SKM-1 treated with dmso at 0.1 percent for 144 hours (cell line): Measurements from ENCODE around the gene ITIH4.

Source experiments
- DNase-seq: peaks from one replicate; lab custom pipeline; 2025; ENCODE audit not compliant: unreplicated experiment; lab: John Stamatoyannopoulos, UW

ITIH4 gene

DNA sequence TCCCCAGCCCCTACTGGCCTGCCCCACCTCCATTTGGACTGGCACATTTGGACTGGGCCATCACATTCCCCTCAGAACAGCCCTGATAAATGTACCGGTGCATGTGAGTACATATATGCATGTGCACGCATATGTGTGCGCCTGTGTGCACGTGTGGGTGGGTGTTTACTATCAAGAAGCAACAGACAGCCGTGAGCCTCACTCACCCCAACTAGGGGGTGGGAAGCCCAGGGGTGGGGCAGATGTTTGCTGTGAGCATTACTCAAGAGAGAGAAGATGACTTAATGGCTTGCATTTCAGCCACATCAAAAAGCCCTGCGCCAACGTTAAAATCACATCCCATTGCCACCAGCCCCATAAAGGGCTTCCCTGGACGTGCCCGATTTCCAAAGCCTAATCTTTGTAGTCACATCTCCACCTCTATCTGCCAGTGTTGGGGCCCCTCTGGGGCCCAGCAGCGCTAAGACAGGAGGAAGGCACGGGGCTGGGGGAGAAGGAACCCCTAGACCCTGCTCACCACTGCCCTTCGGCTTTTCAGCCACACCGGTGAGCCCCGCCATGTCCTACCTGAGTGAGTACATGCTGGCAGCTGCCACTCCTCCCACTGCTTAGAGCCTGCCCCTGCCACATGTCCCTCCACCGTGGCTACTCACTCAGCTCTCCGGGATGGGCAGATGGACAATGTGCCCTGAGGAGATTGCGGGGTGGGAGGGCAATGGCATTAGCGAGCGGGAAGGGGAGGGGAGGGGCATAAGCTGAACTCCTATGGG, 25.0 kb downstream of the ITIH4 start:
- no peak for DNase-seq

DNA sequence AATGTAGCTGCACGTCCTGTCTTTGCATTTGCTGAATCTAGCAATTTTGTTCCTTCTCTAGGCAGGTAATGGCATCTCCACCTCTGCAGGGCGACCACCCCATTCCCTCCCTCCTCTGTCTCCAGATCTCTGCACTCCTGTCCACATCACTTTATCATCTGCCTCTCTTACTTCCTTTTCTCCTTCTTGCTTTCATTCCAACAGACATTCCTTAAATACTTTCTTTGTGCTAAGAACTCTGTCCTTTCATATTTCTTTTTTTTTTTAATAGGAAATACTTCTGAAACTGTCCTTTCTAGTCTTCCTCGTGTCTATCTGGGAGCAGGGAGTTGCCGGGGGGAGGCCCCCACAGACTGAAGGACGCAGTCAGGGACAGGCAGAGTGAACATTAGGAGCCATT, 28.6 kb downstream of the ITIH4 start:
- no peak for DNase-seq

DNA sequence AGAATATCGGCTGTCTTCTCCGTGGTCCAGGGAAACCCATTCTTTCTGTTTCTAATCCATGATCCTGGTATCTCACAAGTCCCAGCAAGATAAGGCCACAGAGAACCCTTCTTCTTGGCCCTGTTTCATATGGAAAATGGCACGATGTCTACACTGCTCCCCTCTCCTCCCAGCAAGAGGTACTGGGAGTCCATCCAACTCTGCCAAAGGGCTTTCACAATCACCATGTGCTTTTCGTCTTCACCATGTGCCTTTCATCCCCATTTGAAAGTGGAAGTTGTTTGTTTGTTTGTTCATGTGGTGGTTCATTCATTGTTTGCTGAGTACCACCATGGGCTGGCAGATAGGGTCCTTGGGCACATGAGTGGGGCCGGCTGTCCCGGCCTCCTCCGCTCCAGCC, 30.4 kb downstream of the ITIH4 start:
- no peak for DNase-seq

DNA sequence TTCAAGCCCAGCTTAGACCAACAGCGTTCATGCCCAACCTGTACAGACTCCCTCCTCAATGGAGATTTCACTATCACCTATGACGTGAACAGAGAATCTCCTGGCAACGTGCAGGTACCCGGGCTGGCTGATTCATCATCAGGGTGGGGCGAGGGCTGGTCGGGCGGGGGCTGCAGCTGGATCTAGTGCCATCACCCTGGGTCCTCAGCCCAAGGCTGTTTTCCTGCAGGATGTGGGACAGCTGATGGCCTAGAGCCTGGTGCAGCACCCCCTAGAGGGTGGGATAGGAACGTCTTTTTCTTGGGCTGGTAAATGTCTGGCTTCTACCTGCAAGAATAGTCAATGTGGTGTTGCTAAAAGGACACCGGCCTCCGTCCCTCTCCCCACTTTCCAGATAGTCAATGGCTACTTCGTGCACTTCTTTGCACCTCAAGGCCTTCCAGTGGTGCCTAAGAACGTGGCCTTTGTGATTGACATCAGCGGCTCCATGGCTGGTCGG, 31.4 kb downstream of the ITIH4 start:
- DNase-seq = no peak

DNA sequence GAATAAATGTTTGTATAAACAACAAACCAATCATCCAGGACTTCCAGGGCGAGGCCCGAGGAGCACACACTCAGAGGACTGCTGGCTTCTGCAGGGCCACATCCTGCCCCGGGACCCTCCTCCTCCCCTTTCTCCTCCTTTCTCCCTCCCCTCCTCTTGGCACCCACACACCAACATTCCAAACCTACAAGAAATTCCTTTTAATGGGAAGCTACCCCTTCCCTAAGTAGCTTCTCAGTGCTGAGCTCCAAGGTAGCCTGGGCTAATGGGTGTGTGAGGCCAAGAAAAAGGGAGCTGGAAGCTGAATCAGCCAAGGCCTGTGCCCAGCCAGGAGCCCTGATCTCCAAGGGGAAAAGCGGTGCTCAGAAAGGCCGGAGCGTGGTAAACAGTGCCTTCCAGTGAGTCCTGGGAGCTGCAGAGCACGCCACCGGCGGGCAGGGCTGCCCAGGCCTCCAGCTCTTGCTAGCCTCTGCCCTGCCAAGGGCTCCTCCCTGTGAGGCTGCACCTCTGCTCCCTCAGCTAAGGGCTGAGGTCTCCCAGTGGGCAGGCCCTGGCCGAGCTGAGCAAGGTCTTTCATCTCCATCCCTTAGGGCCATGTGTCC, 32.0 kb downstream of the ITIH4 start:
- DNase-seq = no peak

DNA sequence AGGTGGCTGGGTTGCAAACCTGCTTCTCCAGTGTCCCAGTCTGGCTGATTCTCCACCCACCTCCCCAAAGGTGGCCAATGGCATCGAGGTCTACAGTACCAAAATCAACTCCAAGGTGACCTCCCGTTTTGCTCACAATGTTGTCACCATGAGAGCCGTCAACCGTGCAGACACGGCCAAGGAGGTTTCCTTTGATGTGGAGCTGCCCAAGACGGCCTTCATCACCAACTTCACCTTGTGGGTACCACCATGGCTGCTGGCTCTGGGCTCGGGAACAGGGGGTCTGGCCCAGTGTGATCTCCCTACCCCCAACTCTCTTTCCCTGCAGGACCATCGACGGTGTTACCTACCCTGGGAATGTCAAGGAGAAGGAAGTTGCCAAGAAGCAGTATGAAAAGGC, 34.1 kb downstream of the ITIH4 start:
- no peak for DNase-seq

DNA sequence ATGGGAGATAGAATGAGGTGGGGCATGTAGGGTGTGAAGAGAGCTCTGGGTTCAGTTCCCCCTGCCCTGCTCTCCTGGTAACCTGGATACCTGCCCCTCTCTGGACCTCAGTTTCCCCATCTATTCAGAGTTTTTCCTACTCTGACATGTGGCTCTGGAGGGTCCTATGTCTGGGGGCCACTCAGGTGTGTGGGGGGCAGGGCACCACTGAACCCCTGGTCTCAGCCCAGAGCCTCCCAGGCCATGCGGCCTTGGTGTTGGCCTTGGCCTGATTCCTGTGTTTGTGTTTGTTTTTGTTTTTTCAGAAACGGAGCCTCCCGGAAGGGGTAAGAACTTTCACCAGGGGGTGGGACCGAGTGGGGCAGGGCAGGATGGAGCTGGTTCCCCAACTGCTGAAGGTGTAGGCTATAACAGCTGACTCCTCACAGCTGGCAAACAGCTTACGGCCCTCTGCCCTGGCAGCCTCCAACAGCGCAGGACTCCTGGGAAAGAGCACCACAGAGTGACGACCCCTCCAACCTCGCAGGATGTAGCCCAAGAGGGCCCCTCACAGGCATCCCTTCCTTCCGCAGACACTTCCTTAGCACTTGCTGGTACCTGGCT, 35.1 kb downstream of the ITIH4 start:
- no peak for DNase-seq

DNA sequence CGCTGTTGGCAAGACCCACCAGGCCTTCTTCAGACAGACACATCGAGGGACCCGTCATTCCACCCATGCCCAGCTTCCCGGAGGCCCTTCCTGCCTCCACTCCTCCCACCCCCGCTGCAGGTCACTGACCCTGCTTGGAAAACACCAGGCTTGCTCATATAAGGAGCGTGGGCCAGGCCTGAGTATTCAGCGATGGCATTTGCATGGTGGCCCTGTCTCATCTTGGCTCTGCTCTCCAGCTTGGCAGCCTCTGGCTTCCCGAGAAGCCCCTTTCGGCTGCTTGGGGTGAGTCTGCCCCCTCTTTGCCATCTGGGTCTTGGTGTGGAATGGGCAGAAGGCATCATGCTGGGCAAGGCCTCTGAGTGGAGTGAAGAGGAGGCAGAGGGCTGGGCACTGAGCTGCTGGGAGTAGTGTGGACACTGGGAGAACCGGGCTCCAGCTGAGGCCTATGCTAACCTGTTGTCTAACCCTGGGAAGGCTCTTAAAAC, 35.8 kb downstream of the ITIH4 start, which contains the start of gene ITIH3:
Gene ITIH3, plus strand, starts transcription at position 185 of the 488 bp plus-strand sequence. Its CDS starts 8 bp downstream, at position 193.
- no peak for DNase-seq

DNA sequence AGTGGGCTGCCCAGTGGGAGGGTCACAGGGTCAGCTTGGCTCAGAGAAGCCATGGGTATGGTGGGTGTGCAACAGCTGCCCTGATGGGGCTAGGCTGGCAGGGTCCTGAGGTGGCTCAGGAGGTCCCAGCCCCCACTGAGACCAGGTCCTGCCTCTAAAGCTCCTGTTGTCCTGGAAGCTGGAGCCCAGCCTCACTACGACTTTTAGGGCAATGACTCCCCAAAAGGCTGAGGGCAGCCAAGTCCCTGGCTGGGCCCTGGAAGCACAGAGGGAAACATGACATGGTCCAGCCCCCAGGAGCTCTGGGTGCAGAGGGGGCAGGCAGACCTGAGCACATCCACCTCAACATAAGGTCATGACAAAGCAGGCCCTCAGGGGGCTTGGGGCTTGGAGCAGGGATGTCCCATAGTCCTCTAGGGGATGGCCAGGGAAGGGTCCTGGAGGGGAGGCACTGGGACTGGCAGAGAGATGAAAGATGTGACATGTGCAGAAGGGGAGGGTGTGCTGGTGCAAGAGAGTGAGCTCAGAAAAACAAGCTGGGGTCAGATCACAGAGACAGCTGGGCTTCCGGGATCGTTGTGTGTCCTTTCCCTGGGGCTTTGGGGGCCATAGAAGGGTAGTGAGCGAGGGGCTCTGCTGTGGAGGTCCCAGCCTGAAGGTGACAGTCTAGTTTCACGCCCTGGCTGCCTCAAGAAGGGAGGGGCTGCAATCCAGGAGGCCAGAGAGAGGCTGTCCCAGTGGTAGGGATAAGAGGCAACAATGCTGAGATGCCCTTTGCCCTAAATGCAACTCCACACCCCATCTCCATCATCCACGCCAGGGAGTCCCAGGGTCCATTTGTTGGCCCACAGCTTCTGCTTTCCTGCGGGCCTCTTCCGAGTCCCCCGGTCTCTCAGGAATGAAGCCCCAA, 36.5 kb downstream of the ITIH4 start:
- DNase-seq = no peak

DNA sequence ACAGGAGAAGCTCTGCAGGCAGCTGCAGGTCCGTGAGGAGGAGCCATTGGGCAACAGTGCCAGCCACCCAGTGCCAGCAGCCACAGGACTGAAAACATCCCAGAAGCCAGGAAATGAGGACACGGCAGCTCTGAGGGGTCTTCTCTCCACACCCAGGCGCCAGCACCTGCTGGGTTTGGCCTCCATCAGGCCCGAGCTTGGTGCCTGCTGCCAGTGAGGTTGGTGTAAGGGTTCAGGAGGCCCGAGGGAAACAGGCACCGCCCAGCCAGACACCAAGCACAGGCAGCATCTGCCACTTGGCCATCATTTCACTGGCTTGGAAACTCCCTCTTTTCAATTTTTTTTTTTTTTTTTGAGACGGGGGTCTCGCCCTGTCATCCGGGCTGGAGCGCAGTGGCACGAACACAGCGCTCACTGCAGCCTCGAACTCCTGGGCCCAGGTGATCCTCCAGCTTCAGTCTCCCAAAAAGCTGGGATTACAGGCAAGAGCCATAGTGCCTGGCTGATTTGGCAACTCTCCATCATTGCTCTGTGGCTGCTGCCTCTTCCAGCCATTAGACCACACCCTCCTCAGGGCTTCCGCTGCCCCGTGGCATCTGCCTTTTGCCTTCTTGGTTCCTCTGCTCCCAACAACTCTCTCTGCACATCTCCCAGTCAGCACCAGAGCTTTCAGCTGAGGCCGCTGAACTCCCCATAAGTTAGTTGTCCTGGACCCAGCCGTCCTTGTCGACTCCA, 37.3 kb downstream of the ITIH4 start:
- DNase-seq = no peak

DNA sequence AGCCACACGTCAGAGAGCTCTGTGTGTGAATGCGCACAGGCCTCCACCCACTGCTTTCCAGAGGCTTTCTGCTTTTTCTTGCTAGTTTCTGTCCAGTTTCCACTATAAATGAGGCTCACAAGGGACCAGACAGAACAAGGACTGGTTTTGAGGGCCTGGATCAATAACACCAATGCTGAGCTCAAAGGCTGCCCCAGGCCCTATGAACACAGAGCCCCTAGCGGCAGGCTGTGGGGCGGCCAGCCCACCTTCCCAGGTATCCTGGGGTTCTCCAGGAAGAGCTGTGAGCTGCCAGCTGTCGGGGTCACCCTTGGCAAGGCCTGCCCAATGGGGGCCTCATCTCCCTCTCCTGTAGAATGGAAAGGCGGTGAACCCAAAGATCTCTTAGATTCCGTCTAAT, 38.1 kb downstream of the ITIH4 start:
- no peak for DNase-seq

DNA sequence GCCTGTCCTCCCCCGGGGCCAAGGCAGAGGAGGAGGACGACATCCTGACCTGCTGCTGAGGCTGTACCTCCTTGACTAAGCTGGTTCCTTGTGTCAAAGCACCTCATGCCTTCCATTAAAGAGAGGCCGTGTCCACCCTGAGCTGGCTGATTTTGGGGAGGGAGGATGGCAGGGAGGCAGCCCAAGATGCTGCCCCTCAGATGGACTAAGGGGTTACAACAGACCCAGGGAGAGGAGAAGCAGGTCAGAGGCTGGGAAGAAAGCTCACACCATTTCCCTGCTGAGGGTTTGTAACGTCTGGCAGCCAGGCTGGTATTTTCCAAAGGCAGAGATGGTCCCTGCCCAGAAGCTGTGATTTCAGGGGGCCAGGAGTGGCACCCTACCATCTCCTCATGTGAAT, 38.5 kb downstream of the ITIH4 start:
- no peak for DNase-seq

DNA sequence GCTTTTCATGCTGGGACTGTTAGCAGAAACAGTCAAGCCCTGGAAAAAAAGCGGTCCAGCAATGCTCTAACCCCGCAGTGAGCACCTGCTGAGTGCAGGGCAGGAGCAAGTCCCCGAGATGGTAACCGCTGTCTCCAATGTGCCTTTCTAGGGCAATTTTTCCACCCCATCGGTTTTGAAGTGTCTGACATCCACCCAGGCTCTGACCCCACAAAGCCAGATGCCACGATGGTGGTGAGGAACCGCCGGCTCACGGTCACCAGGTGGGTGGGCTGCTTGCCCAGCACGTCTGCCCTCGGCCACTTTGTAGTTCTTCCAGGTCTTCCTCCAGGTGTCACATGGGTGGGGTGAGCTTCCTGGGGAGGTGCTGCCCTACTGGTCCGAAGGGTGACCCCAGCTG, 39.1 kb downstream of the ITIH4 start:
- no peak for DNase-seq

DNA sequence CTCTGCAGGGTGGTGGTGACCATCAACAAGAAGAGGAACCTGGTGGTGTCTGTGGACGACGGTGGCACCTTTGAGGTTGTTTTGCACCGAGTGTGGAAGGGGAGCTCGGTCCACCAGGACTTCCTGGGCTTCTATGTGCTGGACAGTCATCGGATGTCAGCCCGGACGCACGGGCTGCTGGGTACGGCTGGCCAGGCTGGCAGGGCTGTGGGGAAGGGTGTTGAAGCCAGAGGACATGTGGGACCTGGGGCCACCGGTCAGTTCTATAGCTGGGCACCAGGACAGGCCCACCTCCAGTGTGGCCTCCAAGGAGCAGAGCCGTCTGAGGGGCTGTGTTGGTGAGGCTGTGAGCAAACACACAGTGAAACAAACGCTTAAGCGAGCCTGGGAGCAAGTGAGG, 39.7 kb downstream of the ITIH4 start:
- DNase-seq = no peak

DNA sequence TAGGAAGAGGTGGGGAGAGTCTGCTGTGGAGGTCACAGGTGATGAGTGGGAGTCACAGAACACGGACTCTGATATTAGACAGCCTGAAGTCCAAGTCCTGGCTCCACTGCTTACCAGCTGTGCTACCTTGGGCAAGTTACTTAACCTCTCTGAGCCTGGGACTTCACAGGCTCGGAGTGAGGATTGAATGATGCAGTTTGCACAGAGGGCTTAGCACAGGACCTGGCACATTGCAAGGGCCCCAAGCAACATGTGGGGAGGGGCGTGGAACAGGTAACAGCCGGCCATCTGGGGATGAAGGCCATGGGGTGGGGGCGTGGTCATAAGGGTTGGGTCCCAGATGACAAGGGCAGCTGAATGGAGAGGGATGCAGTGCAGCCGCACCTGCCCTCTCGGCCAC, 40.1 kb downstream of the ITIH4 start:
- DNase-seq = no peak

DNA sequence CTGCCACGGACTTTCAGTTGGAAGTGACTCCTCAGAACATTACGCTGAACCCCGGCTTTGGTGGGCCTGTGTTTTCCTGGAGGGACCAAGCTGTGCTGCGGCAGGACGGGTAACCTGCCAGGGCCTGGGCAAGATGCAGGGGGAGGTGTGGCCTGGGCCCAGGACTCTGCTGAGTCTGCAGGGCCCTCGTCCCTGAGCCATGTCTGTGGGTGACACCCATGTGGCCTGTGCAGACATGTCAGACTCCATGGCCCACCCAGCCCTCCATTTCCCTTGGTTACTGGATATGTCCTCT, 40.8 kb downstream of the ITIH4 start:
- DNase-seq = no peak

DNA sequence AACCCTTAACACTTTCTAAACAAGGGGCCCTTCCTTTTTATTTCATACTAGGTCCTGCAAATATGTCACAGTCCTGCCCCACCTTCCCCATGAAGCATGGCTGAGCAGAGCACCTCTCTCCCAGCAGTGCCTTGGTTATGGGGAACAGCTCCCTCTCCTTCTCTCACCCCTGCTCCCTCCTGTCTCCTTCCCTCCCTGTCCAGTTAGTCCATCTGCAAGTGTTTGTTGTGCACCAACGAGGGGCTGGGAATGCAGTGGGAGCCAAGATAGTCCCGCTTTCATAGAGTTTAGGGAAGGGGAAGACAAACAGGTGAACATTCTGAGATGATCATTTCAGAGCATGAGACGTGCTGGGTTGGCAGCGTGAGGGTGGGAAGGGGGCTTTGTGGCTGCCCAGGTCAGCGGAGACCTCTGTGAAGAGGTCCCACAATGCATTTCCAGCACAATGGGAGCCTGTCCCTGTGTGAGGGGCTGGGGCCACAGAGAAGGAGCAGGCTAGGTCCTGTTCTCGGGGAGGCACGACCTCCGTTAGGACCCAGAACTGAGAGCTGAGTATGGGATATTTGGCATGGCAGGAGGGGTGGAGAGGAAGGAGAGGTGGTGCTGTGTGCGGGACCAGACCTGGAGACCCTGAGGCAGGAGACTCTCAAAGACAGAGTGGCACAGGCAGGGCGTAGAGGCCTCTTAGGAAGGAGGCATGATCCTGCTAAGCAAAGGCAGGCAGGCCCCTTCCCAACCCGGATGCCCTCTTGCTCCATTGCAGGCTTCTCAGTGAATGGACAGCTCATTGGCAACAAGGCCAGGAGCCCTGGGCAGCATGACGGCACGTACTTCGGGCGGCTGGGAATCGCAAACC, 41.4 kb downstream of the ITIH4 start:
- no peak for DNase-seq

DNA sequence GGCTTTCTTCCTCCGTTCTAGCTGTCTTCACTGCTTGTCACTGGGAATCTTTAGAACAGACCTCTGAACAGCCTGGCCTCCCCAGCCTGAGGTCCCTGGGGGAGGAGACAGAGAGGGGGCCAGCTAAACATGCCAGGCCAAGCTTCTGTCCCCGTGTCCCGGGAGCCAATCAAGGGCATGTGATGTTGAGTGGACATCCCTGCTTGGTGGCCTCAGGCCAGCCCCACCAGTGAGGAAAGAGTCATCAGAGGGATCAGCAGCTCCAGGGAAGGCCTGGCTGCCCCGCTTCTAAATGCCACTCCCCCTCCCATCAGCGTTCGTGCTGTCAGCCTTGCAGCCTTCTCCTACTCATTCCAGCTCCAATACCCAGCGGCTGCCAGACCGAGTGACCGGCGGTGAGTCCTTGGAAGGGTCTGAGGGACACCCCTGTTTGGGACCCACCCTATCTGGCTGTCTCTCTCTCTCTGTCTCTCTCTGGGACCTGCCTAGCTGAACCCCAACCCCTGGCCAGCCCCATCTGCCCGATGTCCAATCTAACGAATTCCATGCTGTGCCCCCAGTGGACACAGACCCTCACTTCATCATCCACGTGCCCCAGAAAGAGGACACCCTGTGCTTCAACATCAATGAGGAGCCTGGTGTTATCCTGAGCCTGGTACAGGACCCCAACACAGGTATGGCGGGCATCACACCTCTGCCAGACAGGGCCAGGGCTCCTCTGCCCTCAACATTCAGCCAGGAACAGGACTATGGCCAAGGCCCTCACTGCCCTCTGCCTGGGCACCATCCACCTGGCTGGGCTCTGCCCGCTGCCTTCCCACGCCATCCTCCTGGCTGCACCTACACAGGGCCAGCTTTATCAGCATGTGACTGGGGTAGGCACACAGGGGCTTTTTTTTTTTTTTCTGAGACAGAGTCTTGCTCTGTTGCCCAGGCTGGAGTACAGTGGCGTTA, 42.5 kb downstream of the ITIH4 start:
- DNase-seq = no peak

DNA sequence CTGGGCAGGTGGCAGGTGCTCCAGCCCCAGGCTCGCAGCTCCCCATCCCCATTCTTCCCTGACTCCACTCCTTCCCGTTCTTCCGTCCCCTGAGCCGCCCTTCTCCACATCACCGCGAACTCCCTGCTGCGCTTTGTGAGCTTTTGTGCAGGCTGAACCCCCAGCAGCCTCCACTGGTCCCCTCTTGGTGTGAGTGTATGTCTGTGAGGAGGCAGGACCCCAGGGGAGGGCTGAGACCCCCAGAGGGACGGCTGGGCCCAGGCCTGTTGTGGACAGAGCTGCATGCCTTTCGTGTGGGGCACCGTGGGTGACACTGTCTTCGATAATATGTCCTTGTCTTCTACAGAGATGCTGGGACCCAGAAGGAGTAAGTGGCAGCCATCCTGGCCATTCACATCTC, 43.2 kb downstream of the ITIH4 start:
- DNase-seq = no peak
